ENCODE data around the gene LRIG2.
"Not testable (repeated sequence)": the region's sequence is repeated elsewhere in the genome, so short reads cannot be mapped to it uniquely, and the experiment has no call there.

Gene LRIG2, protein sequence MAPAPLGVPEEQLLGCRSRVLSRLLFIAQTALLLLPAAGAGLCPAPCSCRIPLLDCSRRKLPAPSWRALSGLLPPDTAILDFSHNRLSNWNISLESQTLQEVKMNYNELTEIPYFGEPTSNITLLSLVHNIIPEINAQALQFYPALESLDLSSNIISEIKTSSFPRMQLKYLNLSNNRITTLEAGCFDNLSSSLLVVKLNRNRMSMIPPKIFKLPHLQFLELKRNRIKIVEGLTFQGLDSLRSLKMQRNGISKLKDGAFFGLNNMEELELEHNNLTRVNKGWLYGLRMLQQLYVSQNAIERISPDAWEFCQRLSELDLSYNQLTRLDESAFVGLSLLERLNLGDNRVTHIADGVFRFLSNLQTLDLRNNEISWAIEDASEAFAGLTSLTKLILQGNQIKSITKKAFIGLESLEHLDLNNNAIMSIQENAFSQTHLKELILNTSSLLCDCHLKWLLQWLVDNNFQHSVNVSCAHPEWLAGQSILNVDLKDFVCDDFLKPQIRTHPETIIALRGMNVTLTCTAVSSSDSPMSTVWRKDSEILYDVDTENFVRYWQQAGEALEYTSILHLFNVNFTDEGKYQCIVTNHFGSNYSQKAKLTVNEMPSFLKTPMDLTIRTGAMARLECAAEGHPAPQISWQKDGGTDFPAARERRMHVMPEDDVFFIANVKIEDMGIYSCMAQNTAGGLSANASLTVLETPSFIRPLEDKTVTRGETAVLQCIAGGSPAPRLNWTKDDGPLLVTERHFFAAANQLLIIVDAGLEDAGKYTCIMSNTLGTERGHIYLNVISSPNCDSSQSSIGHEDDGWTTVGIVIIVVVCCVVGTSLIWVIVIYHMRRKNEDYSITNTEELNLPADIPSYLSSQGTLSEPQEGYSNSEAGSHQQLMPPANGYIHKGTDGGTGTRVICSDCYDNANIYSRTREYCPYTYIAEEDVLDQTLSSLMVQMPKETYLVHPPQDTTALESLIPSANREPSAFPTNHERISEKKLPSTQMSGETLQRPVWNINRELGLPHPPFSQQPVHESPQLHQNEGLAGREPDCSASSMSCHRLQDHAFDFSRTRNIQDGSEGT

DNA sequence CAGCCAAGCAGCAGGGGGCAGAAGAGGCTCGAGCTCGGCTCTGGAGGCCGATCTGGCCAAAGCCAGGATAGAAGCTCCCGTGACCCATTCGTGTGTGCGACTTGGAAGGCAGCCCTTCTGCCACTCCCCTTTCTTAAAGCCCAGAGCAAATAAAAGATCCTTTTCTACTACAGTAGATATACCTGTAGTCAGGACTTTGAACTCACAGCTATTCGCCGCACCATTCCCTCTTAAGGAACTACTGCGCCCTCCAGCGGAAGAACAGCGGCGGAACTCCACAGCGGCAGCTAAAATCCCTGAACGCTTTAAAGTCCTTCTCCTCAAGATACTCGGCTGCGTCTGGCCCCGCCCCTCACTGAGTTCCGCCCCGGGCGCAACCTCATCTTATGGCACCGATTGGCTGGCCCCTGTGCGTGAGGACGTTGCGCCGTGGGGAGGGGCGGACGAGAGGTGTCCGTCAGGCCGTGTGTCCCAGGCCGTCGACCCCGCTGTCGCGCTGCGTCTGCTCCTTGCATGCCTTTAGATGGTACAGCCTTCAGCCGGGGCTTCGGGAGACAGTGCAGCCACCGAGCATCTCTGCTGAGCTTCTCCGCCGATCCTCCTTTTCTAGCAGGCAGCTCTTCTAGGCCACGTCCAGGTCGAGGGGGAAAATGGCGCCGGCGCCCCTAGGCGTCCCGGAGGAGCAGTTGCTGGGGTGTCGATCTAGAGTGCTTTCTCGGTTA lies at the start of gene LRIG2:
TSS of gene LRIG2 (plus strand) at position 442 of the 722 bp plus-strand sequence. CDS start at position 651, 209 bp downstream.
- in situ Hi-C loops (cut with HindIII; ENCODE audit: low pct_ligation_motif_present, low pct_unique_long_range_greater_than_20kb, low sequenced_read_pairs) = no loop called here
- DNase-seq = peak; percentile 98

DNA sequence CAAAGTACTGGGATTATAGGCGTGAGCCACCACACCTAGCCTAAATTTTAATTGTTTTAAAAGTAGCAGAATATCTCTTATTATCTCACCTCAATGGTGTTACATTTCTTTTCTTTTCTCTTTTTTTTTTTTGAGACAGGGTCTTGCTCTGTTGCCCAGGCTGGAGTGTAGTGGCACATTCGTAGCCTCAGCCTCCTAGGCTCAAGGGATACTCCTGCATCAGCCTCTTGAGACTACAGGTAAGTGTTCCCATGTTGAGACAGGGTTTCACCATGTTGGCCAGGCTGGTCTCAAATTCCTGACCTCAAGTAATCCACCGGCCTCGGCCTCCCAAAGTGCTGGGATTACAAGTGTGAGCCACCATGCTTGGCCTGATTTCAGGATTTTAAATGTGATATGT lies 49.7 kb upstream of the LRIG2 start:
- DNase-seq; in situ Hi-C loops (cut with HindIII; ENCODE audit: low pct_ligation_motif_present, low pct_unique_long_range_greater_than_20kb, low sequenced_read_pairs): not testable (repeated sequence)

DNA sequence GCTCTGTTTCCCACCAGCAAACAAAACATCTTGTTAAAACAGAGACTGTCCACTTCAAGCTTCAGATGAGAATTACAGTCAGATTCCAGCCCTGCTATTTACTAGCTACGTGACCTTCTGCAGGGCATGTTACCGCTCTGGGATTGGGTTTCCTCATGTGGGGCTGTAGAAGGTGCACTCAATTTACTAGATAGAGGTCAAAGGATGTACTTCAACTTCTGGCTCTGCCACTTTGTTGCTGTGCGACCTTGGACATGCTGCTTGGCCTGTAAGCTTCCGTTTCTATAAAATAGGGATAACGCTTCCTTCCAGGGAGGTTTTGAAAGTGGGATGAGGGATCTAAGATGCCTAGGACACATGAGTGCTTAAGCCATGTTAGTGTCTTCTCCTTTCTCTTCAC lies 46.0 kb upstream of the LRIG2 start:
- in situ Hi-C loops (cut with HindIII; ENCODE audit: low pct_ligation_motif_present, low pct_unique_long_range_greater_than_20kb, low sequenced_read_pairs) = no loop called here
- DNase-seq = no peak

DNA sequence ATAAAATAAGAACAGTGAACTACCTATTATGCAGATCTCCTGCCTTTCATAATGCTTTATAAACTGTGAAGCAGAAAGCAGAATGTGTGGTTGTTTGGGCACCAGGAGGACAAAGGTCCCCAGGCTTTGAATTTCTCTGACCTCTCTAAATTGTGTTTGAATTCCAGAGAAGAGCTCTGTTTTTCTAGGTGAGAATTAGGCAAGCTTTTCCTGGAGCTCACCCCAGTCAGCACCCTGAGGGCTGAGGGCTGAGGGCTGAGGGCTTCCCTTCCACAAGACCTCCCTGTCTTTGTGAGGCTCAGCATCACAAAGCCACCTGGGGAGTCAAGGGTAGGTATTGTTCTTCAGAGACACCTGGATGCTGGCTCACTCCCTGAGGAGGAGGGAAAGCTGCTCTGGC lies 45.5 kb upstream of the LRIG2 start:
- DNase-seq = no peak
- in situ Hi-C loops (cut with HindIII; ENCODE audit: low pct_ligation_motif_present, low pct_unique_long_range_greater_than_20kb, low sequenced_read_pairs) = no loop called here

DNA sequence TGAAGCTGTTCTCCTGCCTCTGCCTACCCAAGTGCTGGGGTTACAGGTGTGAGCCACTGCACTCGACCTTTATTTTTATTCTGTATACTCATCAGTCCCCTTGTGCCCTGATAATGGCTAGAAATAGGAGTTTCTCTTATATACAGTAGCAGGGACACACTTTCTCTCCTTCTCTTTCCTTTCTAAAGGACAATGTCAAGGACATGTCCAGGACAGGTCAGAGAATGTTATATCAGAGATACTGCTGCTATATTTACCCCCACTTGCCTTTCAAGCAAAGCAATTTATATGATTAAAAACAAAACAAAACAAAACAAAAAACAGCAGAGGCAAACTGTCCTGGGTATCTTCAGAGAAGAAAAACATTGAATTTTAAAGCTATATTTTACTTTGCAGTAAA lies 43.2 kb upstream of the LRIG2 start:
- in situ Hi-C loops (cut with HindIII; ENCODE audit: low pct_ligation_motif_present, low pct_unique_long_range_greater_than_20kb, low sequenced_read_pairs) = no loop called here
- DNase-seq = no peak

DNA sequence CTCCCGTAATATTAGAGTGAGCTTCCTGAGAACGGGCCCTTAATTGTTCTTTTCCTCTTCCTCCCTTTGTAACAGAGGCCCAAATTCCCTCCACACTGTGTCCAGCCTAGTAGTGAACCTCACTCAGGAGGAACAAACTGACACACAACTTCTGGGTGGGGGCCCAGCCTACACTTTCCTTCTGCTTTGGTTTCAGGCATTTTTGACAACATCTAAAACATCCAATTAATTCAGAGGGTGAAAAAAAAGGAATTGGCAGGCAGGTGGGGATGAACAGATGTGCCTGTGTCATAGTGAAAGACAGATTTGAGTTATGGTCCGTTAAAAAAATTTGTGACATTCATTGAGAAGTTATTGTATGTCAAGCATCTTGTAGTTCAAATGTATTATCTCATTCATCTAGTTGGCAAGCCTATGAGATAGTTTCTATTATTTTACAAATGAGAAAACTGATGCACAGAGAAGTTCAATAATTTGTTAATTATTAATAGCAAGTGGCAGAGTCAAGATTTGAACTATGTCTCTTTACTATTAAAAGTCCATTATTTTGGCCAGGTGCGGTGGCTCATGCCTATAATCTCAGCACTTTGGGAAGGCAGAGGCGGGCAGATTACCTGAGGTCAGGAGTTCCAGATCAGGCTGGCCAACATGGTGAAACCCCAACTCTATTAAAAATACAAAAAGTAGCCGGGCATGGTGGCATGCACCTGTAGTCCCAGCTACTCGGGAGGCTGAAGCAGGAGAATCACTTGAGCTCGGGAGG lies 41.6 kb upstream of the LRIG2 start:
- in situ Hi-C loops (cut with HindIII; ENCODE audit: low pct_ligation_motif_present, low pct_unique_long_range_greater_than_20kb, low sequenced_read_pairs) = no loop called here
- DNase-seq = no peak

DNA sequence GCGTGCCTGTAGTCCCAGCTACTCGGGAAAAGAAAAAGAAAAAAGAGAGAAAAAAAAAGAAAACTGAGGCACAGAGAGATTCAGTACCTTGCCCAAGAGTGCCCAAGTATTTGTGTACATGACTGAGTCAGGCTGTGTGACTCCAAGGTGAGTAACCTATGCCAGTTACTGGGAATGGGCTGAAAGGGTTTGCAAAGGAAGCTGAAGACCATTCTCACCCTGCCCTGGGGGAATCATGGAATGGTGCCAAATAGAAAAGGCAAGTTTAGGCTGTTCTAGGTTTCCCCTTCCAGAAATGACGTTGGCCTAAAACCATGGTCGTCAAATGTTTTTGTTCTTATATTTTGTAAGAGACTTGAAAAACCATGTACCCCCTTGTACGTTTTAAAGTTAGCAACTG lies 37.9 kb upstream of the LRIG2 start:
- DNase-seq = no peak
- in situ Hi-C loops (cut with HindIII; ENCODE audit: low pct_ligation_motif_present, low pct_unique_long_range_greater_than_20kb, low sequenced_read_pairs) = no loop called here

DNA sequence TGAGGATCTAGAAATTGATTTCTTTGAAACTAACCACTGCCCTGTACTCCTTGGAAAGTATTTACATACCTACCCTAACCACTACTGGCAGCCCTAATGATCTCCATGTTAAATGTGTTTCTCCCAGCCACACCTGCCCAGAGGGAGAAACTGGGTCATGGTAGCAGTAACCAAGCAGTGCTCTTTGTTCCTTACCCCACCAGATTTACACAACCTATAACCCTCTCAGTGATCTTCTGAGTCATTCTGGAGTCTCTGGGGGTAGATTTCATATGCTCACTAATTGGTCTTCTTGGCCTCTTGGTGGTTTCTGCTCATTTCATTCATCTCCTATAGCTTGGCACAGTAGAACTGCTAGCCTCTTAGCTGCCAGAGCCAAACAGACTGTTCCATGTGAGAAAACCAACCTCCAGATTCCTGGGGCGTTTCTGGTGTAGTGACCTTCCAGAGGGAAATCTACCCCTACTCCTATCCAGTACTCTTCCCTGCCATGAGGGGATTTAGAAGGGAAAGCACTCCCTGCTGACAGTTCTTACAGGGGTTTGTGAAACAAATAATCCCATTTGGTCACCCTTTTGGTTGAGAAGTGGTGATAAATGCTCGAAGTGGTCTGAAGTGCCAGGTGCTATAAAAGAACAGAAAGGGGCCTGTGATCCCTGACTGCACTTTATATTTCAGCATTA lies 36.2 kb upstream of the LRIG2 start:
- DNase-seq = no peak

DNA sequence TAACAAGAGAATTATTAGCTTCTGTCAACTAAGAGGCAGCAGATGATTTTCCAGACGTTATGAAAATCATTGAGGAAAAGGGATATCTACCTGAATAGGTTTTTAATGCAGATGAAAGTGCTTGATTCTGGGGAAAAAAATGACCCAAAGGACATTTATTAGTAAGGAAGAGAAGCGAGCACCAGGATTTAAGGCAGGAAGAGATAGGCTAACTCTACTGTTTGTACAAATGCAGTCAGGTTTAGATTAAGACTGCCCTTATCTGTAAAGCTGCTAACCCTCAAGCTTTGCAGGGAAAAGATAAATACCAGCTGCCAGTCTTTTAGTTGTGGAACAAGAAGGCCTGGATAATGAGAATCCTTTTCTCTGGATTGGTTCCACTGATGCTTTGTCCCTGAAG lies 33.0 kb upstream of the LRIG2 start:
- in situ Hi-C loops (cut with HindIII; ENCODE audit: low pct_ligation_motif_present, low pct_unique_long_range_greater_than_20kb, low sequenced_read_pairs) = no loop called here
- no peak for DNase-seq

More for the DNA sequence above, 36.2 kb upstream of the LRIG2 start:
- in situ Hi-C loops (cut with HindIII; ENCODE audit: low pct_ligation_motif_present, low pct_unique_long_range_greater_than_20kb, low sequenced_read_pairs) = no loop called here

DNA sequence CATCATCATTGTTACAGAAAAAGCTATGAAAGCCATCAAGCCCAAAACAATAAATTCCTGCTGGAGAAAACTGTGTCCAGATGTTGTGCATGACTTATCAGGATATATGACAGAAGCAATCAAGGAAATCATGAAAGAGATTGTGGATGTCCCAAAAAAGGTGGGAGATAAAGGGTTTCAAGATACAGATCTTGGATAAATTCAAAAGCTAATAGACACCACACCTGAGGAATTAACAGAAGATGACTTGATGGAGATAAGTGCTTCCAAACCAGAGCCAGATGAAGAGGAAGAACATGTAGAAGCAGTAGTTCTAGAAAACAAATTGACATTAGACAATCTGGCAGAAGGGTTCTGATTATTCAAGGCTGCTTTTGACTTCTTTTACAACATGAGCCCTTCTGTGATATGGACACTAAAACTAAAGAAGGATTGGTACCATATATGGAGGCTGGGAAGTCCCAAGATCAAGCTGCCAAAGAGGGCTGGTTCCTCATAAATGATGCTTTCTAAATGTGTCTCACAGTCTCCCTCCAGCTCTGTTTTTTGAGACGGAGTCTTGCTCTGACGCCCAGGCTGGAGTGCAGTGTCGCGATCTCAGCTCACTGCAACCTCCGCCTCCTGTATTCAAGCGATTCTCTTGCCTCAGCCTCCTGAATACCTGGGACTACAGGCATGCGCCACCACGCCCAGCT lies 32.1 kb upstream of the LRIG2 start:
- no peak for DNase-seq
- in situ Hi-C loops (cut with HindIII; ENCODE audit: low pct_ligation_motif_present, low pct_unique_long_range_greater_than_20kb, low sequenced_read_pairs) = no loop called here

DNA sequence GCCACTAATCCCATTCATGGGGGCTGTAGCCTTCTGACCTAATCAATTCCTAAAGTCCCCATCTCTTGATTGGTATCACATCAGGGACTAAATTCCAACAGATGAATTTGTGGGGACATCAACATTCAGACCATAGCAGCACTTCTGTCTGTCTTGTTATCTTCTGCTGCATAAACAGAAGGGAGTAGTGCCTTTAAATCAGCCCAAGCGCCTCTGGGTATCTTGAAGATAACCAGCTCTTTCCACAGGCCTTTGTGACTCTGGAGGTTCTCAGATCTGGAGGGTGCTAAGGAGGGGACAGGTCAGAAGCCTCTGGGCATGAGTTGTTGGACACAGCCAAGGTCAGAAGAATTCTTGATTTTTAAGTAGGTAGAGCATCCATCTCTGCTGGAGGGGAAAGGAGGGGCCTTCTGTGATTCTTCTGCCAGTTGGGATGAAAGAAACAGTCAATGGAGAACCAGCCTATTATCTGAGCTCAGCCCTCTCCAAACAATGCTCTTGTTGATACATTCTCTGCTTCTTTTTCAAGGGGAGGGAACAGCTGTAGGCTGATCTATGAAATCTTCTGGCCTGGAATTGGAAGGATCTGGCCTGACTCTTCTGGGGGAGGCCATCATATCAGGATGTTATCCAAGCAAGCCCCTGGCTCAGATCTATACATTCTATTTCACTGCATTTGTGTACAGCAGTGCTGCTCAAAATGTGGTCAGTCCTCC lies 31.3 kb upstream of the LRIG2 start:
- in situ Hi-C loops (cut with HindIII; ENCODE audit: low pct_ligation_motif_present, low pct_unique_long_range_greater_than_20kb, low sequenced_read_pairs) = no loop called here
- no peak for DNase-seq

DNA sequence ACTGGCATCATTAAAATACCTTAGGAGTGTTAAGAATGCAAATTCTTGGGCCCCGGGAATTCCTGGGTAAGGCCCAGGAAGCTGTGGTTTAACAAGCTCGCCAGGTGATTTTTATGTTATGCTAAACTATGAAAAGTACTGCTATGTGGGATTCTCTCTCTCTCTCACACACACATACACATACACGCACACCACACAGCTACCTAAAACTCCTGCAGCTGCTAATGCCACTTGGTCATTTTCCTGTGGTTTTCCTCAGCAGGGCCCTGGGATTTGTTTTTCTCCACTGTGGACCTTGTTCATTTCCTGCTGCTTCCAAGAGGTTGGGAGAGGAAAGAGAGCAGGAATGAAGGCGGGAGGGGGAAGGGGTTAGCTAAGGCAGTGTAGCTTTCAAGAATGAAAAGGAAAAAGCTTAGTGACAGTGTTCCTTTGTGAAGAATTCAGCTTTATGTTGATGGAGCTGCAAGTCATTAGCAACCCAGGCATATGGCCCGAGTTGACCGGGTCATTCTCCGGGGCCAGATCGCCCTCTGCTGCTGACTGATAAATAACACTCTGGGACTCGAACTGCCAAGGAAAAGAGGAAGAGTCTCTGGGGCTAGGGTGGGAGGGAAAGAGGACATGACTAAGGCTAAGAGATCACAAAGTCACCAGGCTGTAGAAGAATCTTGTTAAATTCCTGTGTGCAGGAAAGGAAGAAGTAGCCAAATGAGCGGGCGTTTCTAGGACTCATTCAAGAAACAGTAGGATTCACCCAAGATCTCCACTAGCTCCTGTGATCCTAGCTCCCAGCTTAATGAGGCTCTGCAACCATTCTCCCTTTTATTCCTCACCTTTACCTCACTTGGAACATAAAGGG lies 30.5 kb upstream of the LRIG2 start:
- in situ Hi-C loops (cut with HindIII; ENCODE audit: low pct_ligation_motif_present, low pct_unique_long_range_greater_than_20kb, low sequenced_read_pairs) = no loop called here

DNA sequence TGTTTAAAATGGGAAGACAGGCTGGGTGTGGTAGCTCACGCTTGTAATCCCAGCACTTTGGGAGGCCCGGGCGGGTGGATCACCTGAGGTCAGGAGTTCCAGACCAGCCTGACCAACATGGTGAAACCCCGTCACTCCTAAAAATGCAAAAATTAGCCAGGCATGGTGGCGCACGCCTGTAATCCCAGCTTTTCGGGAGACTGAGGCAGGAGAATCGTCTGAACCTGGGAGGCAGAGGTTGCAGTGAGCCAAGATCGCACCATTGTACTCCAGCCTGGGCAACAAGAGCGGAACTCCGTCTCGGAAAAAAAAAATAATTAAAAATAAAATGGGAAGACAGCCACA lies 29.9 kb upstream of the LRIG2 start:
- DNase-seq; in situ Hi-C loops (cut with HindIII; ENCODE audit: low pct_ligation_motif_present, low pct_unique_long_range_greater_than_20kb, low sequenced_read_pairs): not testable (repeated sequence)

More for the DNA sequence above, 30.5 kb upstream of the LRIG2 start:
- DNase-seq = peak; percentile 82

DNA sequence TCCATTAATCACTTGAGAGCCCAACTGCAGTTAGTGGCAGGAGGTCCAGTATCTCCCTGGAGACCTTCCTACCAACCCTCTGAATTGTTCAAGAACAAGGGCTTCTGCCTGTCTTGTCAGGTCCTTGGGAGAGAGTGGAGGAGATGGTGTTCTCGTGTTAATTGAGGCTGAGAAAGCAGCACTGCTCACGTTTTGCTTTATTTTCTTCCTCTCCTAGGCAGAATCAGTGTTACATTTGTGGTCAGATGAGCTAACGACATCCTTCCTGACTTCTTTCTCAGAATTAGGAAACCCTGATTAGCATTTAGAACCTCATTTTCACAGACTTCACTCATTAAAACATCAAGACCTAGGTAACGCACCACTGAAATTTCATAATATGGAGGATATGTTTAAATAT lies 26.4 kb upstream of the LRIG2 start:
- in situ Hi-C loops (cut with HindIII; ENCODE audit: low pct_ligation_motif_present, low pct_unique_long_range_greater_than_20kb, low sequenced_read_pairs) = no loop called here
- DNase-seq = no peak

DNA sequence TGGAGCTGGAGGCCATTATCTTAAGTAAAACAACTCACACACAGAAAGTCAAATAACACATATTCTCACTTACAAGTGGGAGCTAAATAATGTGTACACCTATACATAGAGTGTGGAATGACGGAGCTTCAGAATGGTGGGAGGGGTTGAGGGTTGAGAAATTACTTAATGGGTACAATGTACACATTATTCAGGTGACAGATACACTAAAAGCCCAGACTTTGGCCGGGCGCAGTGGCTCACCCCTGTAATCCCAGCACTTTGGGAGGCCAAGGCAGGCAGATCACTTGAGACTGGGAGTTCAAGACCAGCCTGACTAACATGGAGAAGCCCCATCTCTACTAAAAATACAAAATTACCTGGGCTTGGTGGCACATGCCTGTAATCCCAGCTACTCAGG lies 24.9 kb upstream of the LRIG2 start:
- DNase-seq = no peak
- in situ Hi-C loops (cut with HindIII; ENCODE audit: low pct_ligation_motif_present, low pct_unique_long_range_greater_than_20kb, low sequenced_read_pairs) = no loop called here

Measured in ACHN (cell line).